GM19193 (cell line): ENCODE measurements around the gene EMID1.
A peak's percentile ranks its signal among the peaks of the same experiment; 100 is the strongest.

ENCODE experiments used
- POLR2A ChIP-seq: IDR thresholded peaks from 4 replicates; pipeline ENCODE4 v1.6.1; 2011; ENCODE audit not compliant: insufficient read depth, insufficient read length; ENCODE audit errors: extremely low read depth

The EMID1 gene

DNA sequence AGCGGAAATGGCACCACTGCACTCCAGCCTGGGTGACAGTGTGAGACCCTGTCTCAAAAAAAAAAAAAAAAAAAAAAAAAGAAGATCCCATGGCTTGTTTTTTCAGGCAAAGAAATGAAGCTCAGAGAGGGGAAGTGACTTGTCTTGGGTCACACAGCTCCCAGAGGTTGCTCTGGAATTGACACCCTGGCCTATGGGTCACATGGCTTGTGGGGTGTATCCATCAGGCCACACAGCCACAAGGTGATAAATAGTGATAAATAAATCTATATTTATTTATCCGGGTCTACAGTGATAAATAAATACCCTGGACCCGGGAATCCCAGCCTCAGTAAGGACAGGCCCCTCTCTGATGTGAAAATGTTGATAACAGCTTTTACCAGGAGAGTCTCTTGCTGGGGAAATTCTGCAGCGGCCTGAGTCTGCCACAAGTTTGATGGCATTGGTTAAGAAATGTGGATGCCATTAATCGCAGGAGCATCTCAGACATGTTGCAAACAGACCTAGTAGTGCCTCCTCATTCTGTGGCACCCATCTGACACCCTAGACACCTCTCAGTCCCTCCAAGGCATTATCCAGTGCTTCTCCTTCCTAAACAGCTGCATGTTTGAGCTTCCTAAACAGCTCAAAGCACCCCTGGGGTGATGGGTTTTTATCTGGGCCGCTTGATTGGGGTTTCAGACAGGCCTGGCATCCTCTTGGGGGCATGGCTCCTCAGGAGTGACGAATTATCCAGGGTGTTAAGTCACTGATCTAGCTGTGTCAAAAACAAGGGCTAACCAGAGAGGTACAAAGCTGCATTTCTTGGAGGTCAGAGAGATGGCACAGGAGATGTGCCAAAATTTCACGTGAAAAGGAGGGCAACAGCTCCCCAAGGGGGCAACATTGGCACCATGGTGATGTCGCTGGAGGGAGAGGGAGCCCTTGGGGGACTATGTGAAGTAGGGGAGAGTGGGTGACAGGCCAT is 1.9 kb upstream of the EMID1 start:
- no peak for TF ChIP-seq POLR2A

DNA sequence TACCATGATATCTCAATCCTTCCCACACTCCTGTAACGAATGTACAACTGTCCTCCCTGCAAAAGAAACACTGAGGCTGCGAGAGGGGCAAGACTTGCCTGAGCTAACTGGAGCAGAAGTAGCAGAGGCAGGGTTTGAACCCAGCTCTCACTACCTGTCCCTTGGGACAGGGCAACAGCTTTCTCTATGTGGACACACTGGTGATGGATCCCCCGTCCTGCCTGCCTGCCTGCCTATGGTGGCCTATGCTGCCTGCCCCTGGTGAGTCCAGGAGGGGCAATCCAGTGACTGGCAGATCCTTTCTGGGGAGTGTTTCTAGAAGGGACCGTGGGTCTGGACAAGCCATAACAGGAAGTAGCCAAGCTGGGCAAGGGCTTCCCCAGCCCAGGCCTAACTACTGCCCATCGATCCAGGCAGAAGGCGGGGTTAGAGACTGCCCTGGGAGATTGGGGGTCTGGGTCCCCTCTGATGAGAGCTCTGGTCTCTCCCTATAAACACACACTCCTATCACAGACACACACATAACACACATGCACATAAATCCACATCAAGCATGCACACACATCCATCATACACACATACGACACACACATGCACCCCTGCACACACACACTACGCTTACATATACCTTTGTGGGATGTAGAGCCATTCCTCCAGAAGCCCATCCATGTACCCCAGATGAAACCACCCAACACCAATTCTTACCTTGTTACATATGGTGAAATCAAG is 1.1 kb upstream of the EMID1 start:
- no peak for TF ChIP-seq POLR2A

- TF ChIP-seq POLR2A, result no peak
Measured at GRCh38 chr22:29205252-29205593, 473 bp upstream of the EMID1 start.

DNA sequence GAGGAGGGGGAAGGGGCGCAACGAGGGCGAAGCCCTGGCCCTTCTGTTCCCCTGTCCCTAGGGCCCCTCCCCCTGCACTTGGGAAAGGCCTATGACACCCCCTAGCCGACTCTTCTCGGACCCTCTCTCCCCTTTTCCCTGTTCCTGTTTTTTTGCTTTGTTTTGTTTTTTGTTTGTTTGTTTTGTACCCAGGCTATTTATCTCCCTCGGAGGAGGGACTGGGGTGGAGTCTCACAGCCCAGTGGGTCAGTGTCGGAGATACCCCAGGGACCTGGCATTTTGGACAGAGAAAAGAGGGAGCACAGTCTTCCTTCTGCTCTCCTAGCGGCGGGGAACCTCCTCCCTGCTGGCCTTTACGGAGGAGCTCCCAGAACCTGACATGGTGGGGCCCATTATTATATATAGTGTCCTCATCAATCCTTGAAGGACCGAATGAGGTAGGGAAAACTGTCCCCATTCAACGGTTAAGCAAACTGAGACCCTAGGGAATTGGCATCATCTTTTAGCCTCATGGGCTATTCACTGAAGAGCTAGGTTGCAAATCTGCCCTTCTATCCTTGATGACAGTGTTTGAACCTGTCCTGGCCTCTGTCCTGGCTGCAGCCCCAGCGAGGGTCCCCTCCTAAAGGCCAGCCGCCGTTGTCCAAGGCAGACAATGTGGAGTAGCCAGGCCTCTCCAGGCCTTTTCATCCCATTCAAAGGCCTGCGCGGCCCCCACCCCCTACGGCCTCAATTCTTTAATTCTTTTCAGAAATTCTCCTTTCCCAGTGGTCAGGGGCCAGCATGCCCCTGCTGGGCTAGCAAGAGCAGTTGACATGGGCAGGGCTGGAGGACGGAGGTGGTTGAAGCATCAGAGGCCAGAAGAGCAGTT is 911 bp downstream of the EMID1 start:
- TF ChIP-seq POLR2A, result no peak

GRCh38 chr22:29207243-29207550 is 1.5 kb downstream of the EMID1 start:
- TF ChIP-seq POLR2A, result no peak

DNA sequence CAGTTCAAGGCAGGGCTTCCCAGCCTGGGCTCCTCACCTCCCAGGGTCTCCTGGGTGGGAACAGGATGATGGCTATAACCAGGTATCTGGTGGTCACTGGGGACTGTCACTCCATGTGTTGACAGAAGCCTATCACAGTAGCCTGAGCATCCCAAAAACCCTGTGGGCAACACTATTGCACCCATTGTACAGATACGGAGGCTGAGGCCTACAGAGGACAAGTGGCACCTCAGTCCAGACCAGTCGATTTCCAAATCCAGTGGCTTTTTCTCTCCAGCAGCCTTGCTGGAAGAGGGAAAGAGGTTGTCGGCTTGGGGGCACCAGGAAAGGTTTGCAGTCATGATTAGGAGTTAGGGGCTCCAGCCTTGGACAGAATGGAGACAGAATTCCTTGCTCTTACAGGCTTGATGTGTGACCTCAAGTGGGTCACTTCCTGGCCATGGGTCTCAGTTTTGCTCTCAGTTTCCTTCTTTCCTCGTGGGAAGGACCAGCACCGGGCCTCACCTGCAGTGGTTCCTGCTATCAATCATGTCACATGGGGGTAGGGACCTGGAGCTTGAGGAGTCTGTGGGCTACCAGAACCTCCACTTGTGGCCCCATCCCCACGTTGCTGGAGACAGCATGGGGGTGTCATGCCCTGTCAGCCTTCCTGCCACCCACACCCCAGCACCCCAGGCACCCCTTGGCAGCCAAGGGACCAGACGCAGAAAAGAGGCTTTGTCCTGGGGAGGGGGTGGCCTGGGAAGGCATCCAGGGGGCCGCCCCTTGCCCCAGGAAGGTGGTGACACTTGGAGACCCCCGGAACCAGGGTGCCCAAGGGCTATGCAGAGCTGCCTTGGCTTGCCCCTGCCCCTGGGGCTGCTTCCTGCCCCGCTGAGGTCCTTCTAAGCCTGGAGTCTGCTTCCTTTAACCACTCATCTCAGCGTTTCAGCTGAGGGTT is 2.1 kb downstream of the EMID1 start:
- peak; percentile 37 for TF ChIP-seq POLR2A

GRCh38 chr22:29208502-29208862 is 2.8 kb downstream of the EMID1 start:
- TF ChIP-seq POLR2A, result no peak

DNA sequence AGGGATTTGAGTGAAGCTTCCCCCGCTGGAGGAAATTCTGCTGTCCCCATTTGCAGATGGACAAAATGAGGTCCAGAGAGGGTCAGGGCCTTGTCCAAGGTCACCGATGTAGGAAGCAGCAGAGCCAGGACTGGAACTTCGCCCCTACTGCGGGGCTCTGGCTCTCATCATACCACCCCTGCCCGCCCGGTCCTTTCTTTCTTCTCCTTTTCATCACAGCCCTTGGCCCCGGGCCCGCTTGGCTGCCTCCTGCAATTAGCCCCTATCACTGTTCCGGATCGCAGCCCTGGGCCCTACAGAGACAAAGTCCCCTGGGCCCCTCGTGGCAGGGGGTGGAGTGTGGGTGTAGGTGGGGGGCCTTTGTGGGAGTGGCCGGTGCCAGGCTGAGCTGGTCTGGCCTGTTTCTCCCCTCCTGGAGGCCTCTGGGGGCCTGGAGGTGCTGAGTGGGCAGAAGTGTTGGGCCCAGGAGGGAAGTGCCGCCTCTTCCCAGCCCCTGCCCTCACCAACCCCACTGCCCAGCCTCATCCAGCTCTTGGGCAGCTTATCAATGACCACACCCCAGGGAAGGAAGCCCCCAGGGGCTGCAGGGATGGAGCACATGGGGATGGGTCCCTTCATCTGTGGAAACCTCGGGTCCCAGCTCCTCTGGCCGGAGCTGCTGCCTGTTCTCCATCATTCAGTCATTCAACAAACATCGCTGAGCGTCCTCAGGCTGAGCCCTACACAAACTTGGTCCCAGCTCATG is 3.4 kb downstream of the EMID1 start:
- TF ChIP-seq POLR2A, result no peak

GRCh38 chr22:29209624-29209929 is 3.9 kb downstream of the EMID1 start:
- no peak for TF ChIP-seq POLR2A

- TF ChIP-seq POLR2A, result peak; percentile 25
Measured at GRCh38 chr22:29211066-29211465, 5.4 kb downstream of the EMID1 start.

DNA sequence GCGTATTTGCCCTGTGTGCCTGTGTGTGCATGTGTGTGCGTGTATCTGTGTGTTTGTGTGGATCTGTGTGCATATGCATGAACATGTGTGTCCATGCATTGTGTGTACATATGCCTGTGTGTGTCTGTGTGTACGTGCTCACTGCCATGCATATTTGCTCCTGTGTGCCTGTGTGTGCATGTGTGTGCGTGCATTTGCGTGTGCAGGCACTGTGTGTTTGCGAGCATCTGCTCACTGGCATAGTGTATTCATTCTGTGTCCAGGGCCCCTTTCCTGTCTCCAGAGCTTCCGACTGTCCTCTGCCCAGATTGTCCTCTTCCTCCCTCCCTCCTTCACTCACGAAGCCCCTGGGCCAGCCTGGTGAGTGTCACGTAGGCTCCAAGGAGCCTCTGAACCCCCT is 5.8 kb downstream of the EMID1 start:
- no peak for TF ChIP-seq POLR2A

- TF ChIP-seq POLR2A, result no peak
Measured at GRCh38 chr22:29212743-29213142, 7.0 kb downstream of the EMID1 start.

DNA sequence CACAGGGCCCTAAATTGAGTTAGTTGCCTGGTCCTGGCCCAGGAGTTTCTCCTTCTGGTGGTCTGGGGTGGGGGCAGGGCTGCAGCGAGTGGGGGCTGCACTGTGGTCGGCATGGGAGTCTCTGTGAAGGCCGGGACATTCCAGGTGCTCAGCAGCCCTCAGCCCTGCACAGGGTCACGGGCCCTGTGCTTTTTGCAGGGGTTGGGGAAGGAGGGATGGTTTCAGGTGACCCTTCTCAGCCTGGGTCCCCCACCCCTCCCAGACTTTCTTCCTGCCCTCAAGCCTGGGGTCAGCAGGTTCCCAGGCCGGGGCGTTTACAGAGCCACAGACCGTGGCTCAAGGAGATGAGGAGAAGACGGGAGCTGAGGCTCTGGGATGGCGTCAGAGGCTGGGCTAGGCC is 7.8 kb downstream of the EMID1 start:
- TF ChIP-seq POLR2A, result no peak

- TF ChIP-seq POLR2A, result no peak
Measured at GRCh38 chr22:29214232-29214631, 8.5 kb downstream of the EMID1 start.

- no peak for TF ChIP-seq POLR2A
Measured at GRCh38 chr22:29215012-29215860, 9.5 kb downstream of the EMID1 start.
